Natural killer cell (primary cell): ENCODE measurements around the gene FAM13A. TPM values are rescaled to one million over a fixed set of nuclear protein-coding genes. Genes with fewer than 3 reads are reported as not detected.

Experiments used
- ATAC-seq, 3 donors: fragments of 150-1000 bp in 2 of 3; fragments of 200-7000 bp in 1 of 3; cut with Tn5 transposase; 1 replicate in 1 of 3; 2 replicates in 2 of 3; pipeline ENCODE4 v1.10.0; 2021; ENCODE audit warnings: mild to moderate bottlenecking in 2 of 3, moderate library complexity in 2 of 3
- DNase-seq, 2 donors: peaks; one replicate each; pipeline versions ENCODE4 v3.0.0 to v3.0.0-alpha.2; 2013 to 2021; ENCODE audit warnings: mixed read lengths in 1 of 2
- H3K27ac ChIP-seq: one replicate; pipeline ENCODE4 v1.5.1; 2013; ENCODE audit warnings: mild to moderate bottlenecking, low read length
- H3K27me3 ChIP-seq: one replicate; pipeline ENCODE4 v1.6.1; 2013; ENCODE audit warnings: low read length; ENCODE audit not compliant: control insufficient read depth, insufficient read depth
- H3K36me3 ChIP-seq: one replicate; pipeline ENCODE4 v1.6.1; 2013; ENCODE audit warnings: low read length; ENCODE audit not compliant: control insufficient read depth, insufficient read depth
- H3K4me1 ChIP-seq: one replicate; pipeline ENCODE4 v1.6.1; 2013; ENCODE audit warnings: low read length; ENCODE audit not compliant: control insufficient read depth, insufficient read depth
- H3K4me3 ChIP-seq: one replicate; pipeline ENCODE4 v1.5.1; 2013; ENCODE audit warnings: low read length
- H3K9me3 ChIP-seq: one replicate; pipeline ENCODE4 v1.6.1; 2013; ENCODE audit warnings: low read length; ENCODE audit not compliant: control insufficient read depth, insufficient read depth
- H3K27ac Mint-ChIP-seq, 2 donors: one replicate each; pipeline ENCODE4 v1.8.0; 2022; ENCODE audit warnings: mild to moderate bottlenecking in 2 of 2, mixed read lengths in 2 of 2, moderate library complexity in 1 of 2
- H3K27me3 Mint-ChIP-seq, 2 donors: one replicate each; pipeline ENCODE4 v1.8.0; 2022; ENCODE audit warnings: low read depth in 2 of 2, mixed read lengths in 2 of 2
- H3K36me3 Mint-ChIP-seq: one replicate; pipeline ENCODE4 v1.8.0; 2022; ENCODE audit warnings: mixed read lengths
- H3K4me1 Mint-ChIP-seq, 2 donors: one replicate each; pipeline ENCODE4 v1.8.0; 2022; ENCODE audit warnings: mixed read lengths in 2 of 2
- H3K4me3 Mint-ChIP-seq: one replicate; pipeline ENCODE4 v1.8.0; 2022; ENCODE audit warnings: mild to moderate bottlenecking, moderate library complexity, mixed read lengths
- H3K9me3 Mint-ChIP-seq, 2 donors: one replicate each; pipeline ENCODE4 v1.8.0; 2022; ENCODE audit warnings: mixed read lengths in 2 of 2
- WGBS: methylation state at CpG from one replicate; pipeline ENCODE4 v1.1.7; 2013; ENCODE audit warnings: missing lambda C conversion rate; ENCODE audit not compliant: insufficient coverage; 5-methylcytosine and 5-hydroxymethylcytosine counted together
- intact Hi-C: fragments of 100-400 bp; cut with micrococcal nuclease; formaldehyde crosslinking; loops from one replicate; pipeline ENCODE4 v1.14.2; 2022
- total RNA-seq, 4 donors: library from RNA; stranded (reverse); fragments of 120-200 nt in 1 of 4; gene quantifications; one replicate each; pipeline versions ENCODE4 v1.2.3 to v1.2.4, GENCODE V29; 2013 to 2022
- TF ChIP-seq, protein P1 (sequence below): fragments of 200-600 bp; IDR thresholded peaks from one replicate; pipeline ENCODE4 v1.8.0; 2022; ENCODE audit warnings: antibody characterized with exemption

FAM13A gene
- total RNA-seq, 3 donors from 2014 or later (not counting 1 experiment from before 2014, with no cell fraction given) = 8.8 to 10.0 (median 8.9) TPM

- no peak overlapping the region for H3K4me3 Mint-ChIP-seq
- H3K36me3 Mint-ChIP-seq = peaks cover 26% of the 10 kb centered on the region
- no peak for ATAC-seq
- intact Hi-C loops = no loop called here
- DNase-seq = no peak
- Histone ChIP-seq H3K36me3 (peaks cover 12% of the 10 kb centered on the region), H3K9me3 (no peaks in the 10 kb centered on the region), H3K4me3 (no peak overlapping the region), H3K27ac (no peak overlapping the region), H3K27me3 (no peaks in the 10 kb centered on the region), H3K4me1 (no peaks in the 10 kb centered on the region)
- H3K27me3 Mint-ChIP-seq = no peaks in the 10 kb centered on the region
- H3K27ac Mint-ChIP-seq = no peak overlapping the region
- no peaks in the 10 kb centered on the region for H3K9me3 Mint-ChIP-seq
- H3K4me1 Mint-ChIP-seq = no peaks in the 10 kb centered on the region
- 84% methylated on average over 5 of the region's 5 CpGs for WGBS
- TF ChIP-seq, protein P1, sequence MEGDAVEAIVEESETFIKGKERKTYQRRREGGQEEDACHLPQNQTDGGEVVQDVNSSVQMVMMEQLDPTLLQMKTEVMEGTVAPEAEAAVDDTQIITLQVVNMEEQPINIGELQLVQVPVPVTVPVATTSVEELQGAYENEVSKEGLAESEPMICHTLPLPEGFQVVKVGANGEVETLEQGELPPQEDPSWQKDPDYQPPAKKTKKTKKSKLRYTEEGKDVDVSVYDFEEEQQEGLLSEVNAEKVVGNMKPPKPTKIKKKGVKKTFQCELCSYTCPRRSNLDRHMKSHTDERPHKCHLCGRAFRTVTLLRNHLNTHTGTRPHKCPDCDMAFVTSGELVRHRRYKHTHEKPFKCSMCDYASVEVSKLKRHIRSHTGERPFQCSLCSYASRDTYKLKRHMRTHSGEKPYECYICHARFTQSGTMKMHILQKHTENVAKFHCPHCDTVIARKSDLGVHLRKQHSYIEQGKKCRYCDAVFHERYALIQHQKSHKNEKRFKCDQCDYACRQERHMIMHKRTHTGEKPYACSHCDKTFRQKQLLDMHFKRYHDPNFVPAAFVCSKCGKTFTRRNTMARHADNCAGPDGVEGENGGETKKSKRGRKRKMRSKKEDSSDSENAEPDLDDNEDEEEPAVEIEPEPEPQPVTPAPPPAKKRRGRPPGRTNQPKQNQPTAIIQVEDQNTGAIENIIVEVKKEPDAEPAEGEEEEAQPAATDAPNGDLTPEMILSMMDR = no peak
Observed at GRCh38 chr4:88746206-88746605, 310.8 kb downstream of the FAM13A start.

DNA sequence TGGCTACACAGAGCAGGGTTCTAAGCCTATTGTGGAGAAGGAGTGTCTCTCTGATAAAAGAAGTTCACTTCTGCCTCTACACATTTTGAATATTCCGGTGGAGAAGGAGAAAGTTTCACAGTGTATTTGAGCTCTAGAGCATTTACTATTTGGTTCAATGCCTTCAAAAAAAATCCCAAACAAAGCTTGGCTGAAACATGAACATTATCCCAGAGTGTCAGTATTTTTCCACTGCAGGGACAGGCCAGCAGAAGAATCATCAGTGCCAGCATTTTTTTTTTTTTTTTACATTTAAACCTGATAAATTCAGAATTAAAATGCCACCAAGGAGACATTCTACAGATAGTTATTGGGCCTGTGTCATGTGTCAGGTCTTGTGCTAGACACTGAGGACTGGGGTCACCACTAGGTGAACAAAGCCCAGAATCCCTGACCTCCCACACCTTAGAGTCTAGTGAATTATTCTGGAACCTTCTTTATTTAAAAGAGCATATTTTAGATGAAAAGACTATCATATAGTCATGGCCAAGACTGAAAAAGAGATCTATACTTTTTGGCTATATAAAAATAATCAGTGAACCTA is 311.3 kb downstream of the FAM13A start:
- no peaks in the 10 kb centered on the region for H3K27me3 Mint-ChIP-seq
- Histone ChIP-seq H3K4me1 (no peaks in the 10 kb centered on the region), H3K27me3 (no peaks in the 10 kb centered on the region), H3K4me3 (no peak overlapping the region), H3K27ac (no peak overlapping the region), H3K9me3 (no peaks in the 10 kb centered on the region), H3K36me3 (peaks cover 14% of the 10 kb centered on the region)
- H3K27ac Mint-ChIP-seq = no peak overlapping the region
- H3K4me1 Mint-ChIP-seq = no peaks in the 10 kb centered on the region
- H3K36me3 Mint-ChIP-seq = peaks cover 26% of the 10 kb centered on the region
- no peak overlapping the region for H3K4me3 Mint-ChIP-seq
- intact Hi-C loops = no loop called here
- no peak for ATAC-seq
- 100% methylated on average over 1 of the region's 1 CpG for WGBS
- no peak for DNase-seq
- TF ChIP-seq, protein P1 = no peak
- no peaks in the 10 kb centered on the region for H3K9me3 Mint-ChIP-seq

DNA sequence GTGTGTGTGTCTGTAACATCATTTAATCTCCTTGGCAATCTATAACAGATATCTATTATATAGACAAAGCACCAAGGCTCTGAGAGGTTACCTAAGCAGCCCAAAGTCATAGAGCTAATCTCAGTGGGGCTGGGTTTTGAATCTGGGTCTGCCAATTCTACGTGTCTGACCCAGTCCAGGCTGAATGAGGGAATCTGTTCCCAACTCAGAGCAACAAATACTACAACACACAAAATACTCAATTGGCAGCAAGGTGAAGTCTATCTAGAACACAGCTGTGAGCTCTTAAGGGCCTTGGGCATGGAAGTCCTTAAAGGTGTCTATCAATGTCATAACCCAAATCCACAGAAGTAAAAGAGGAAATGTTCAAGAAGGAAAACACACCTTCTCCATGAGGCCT is 311.8 kb downstream of the FAM13A start:
- 92% methylated on average over 1 of the region's 1 CpG for WGBS
- DNase-seq = no peak
- Histone ChIP-seq H3K4me1 (no peaks in the 10 kb centered on the region), H3K9me3 (no peaks in the 10 kb centered on the region), H3K27me3 (no peaks in the 10 kb centered on the region), H3K4me3 (no peak overlapping the region), H3K36me3 (peaks cover 14% of the 10 kb centered on the region), H3K27ac (no peak overlapping the region)
- no peak overlapping the region for H3K27ac Mint-ChIP-seq
- TF ChIP-seq, protein P1 = no peak
- H3K4me1 Mint-ChIP-seq = no peaks in the 10 kb centered on the region
- intact Hi-C loops = no loop called here
- peaks cover 25% of the 10 kb centered on the region for H3K36me3 Mint-ChIP-seq
- H3K27me3 Mint-ChIP-seq = no peaks in the 10 kb centered on the region
- no peaks in the 10 kb centered on the region for H3K9me3 Mint-ChIP-seq
- H3K4me3 Mint-ChIP-seq = no peak overlapping the region
- ATAC-seq = no peak

- intact Hi-C loops = no loop called here
- Mint-ChIP-seq H3K27me3 (no peaks in the 10 kb centered on the region), H3K4me3 (no peak overlapping the region), H3K4me1 (no peaks in the 10 kb centered on the region), H3K36me3 (peaks cover 19% of the 10 kb centered on the region), H3K9me3 (no peaks in the 10 kb centered on the region), H3K27ac (no peak overlapping the region)
- Histone ChIP-seq H3K36me3 (peaks cover 14% of the 10 kb centered on the region), H3K27me3 (no peaks in the 10 kb centered on the region), H3K9me3 (no peaks in the 10 kb centered on the region), H3K4me1 (no peaks in the 10 kb centered on the region), H3K27ac (no peak overlapping the region), H3K4me3 (no peak overlapping the region)
- WGBS = 100% methylated on average over 2 of the region's 3 CpGs
- DNase-seq (no peak), ATAC-seq (no peak)
- TF ChIP-seq, protein P1 = no peak
Observed at GRCh38 chr4:88744609-88745008, 312.4 kb downstream of the FAM13A start.
